Measurements from ENCODE around the gene PGLYRP1. TPM values are rescaled to one million over a fixed set of nuclear protein-coding genes. Genes with fewer than 3 reads are reported as not detected.

PGLYRP1 gene
- total RNA-seq, 2 experiments from 2014 or later = not detected

GRCh38 chr19:46015687-46016425, 7.0 kb downstream of the PGLYRP1 start:
- DNase-seq = peak; percentile 52
- intact Hi-C loops (cut with micrococcal nuclease) = loop anchor here (1.0 to 2.0 kb wide), 7 partner anchors 21 to 247 kb away; partner anchors contain the start of genes CCDC61, IRF2BP1, MYPOP and SIX5

GRCh38 chr19:46014941-46015686, 7.7 kb downstream of the PGLYRP1 start:
- CTCF ChIA-PET = no interaction called here
- DNase-seq = peak; percentile 70

More at GRCh38 chr19:46015687-46016425, 7.0 kb downstream of the PGLYRP1 start:
- CTCF ChIA-PET = interaction anchor here (2.0 kb wide), 1 partner anchor 10 kb away, joined by 7 read pairs; no protein-coding TSS in a partner anchor
- Mint-ChIP-seq H3K9me3 (no peaks in the 10 kb centered on the region), H3K27me3 (ENCODE audit: low read depth) (peaks cover 15% of the 10 kb centered on the region), H3K36me3 (ENCODE audit: low read depth) (peaks cover 5% of the 10 kb centered on the region), H3K4me1 (ENCODE audit: low read depth) (peaks cover 17% of the 10 kb centered on the region), H3K4me3 (peak overlapping the region; percentile 74), H3K27ac (no peak overlapping the region)

GRCh38 chr19:46014534-46014933, 8.3 kb downstream of the PGLYRP1 start:
- Mint-ChIP-seq H3K36me3 (ENCODE audit: low read depth) (peaks cover 17% of the 10 kb centered on the region), H3K4me3 (peak overlapping the region; percentile 32), H3K4me1 (ENCODE audit: low read depth) (peaks cover 17% of the 10 kb centered on the region), H3K27ac (no peak overlapping the region), H3K9me3 (no peaks in the 10 kb centered on the region), H3K27me3 (ENCODE audit: low read depth) (peaks cover 15% of the 10 kb centered on the region)
- DNase-seq = no peak
- CTCF ChIA-PET = no interaction called here
- intact Hi-C loops (cut with micrococcal nuclease) = no loop called here

More at GRCh38 chr19:46014941-46015686, 7.7 kb downstream of the PGLYRP1 start:
- Mint-ChIP-seq H3K9me3 (no peaks in the 10 kb centered on the region), H3K36me3 (ENCODE audit: low read depth) (peaks cover 11% of the 10 kb centered on the region), H3K4me3 (peak overlapping the region; percentile 49), H3K4me1 (ENCODE audit: low read depth) (peaks cover 17% of the 10 kb centered on the region), H3K27me3 (ENCODE audit: low read depth) (peaks cover 15% of the 10 kb centered on the region), H3K27ac (no peak overlapping the region)
- intact Hi-C loops (cut with micrococcal nuclease) = no loop called here

- DNase-seq = peak; percentile 77
- no peak overlapping the region for H3K4me3 Mint-ChIP-seq
- H3K27ac Mint-ChIP-seq = no peak overlapping the region
- H3K36me3 Mint-ChIP-seq (ENCODE audit: low read depth) = peaks cover 29% of the 10 kb centered on the region
- CTCF ChIA-PET = interaction anchor here (0.6 to 2.0 kb wide), 10 partner anchors 8 to 241 kb away, joined by 3 to 8 read pairs (median 3); partner anchors contain the start of genes CCDC61, FOXA3, SIX5 and SYMPK
- intact Hi-C loops (cut with micrococcal nuclease) = no loop called here
- peaks cover 5% of the 10 kb centered on the region for H3K4me1 Mint-ChIP-seq (ENCODE audit: low read depth)
- H3K27me3 Mint-ChIP-seq (ENCODE audit: low read depth) = peaks cover 6% of the 10 kb centered on the region
- no peaks in the 10 kb centered on the region for H3K9me3 Mint-ChIP-seq
These were observed 13.0 kb downstream of the PGLYRP1 start for GRCh38 chr19:46009530-46010510.

GRCh38 chr19:46006411-46006810, 16.4 kb downstream of the PGLYRP1 start:
- intact Hi-C loops (cut with micrococcal nuclease) = no loop called here
- CTCF ChIA-PET = interaction anchor here (0.6 to 1.5 kb wide), 3 partner anchors 11 to 1465 kb away, joined by 3 to 4 read pairs (median 3); partner anchors contain the start of gene CCDC61
- no peaks in the 10 kb centered on the region for H3K27me3 Mint-ChIP-seq (ENCODE audit: low read depth)
- peaks cover 26% of the 10 kb centered on the region for H3K36me3 Mint-ChIP-seq (ENCODE audit: low read depth)
- H3K4me1 Mint-ChIP-seq (ENCODE audit: low read depth) = peaks cover 2% of the 10 kb centered on the region
- H3K27ac Mint-ChIP-seq = no peak overlapping the region
- no peak overlapping the region for H3K4me3 Mint-ChIP-seq
- H3K9me3 Mint-ChIP-seq = no peaks in the 10 kb centered on the region
- DNase-seq = no peak

GRCh38 chr19:46002678-46003275, 20.1 kb downstream of the PGLYRP1 start:
- Mint-ChIP-seq H3K9me3 (no peaks in the 10 kb centered on the region), H3K4me3 (no peak overlapping the region), H3K36me3 (ENCODE audit: low read depth) (peaks cover 12% of the 10 kb centered on the region), H3K27ac (no peak overlapping the region), H3K4me1 (ENCODE audit: low read depth) (peaks cover 28% of the 10 kb centered on the region), H3K27me3 (ENCODE audit: low read depth) (peaks cover 3% of the 10 kb centered on the region)
- intact Hi-C loops (cut with micrococcal nuclease) = no loop called here
- DNase-seq = no peak
- CTCF ChIA-PET = interaction anchor here (0.6 kb wide), 1 partner anchor 185 kb away, joined by 3 read pairs; no protein-coding TSS in a partner anchor

- Mint-ChIP-seq H3K9me3 (no peaks in the 10 kb centered on the region), H3K4me3 (peak overlapping the region; percentile 59), H3K4me1 (ENCODE audit: low read depth) (peaks cover 35% of the 10 kb centered on the region), H3K27me3 (ENCODE audit: low read depth) (peaks cover 3% of the 10 kb centered on the region), H3K27ac (no peak overlapping the region), H3K36me3 (ENCODE audit: low read depth) (peaks cover 11% of the 10 kb centered on the region)
- intact Hi-C loops (cut with micrococcal nuclease) = no loop called here
- CTCF ChIA-PET = no interaction called here
- DNase-seq = peak; percentile 76
These were observed 22.2 kb downstream of the PGLYRP1 start for GRCh38 chr19:46000491-46001246.

- H3K36me3 Mint-ChIP-seq (ENCODE audit: low read depth) = peaks cover 6% of the 10 kb centered on the region
- H3K4me1 Mint-ChIP-seq (ENCODE audit: low read depth) = peaks cover 35% of the 10 kb centered on the region
- H3K27ac Mint-ChIP-seq = no peak overlapping the region
- no peaks in the 10 kb centered on the region for H3K9me3 Mint-ChIP-seq
- peak overlapping the region; percentile 19 for H3K4me3 Mint-ChIP-seq
- DNase-seq = peak; percentile 30
- peaks cover 3% of the 10 kb centered on the region for H3K27me3 Mint-ChIP-seq (ENCODE audit: low read depth)
- CTCF ChIA-PET = interaction anchor here (0.6 to 1.0 kb wide), 2 partner anchors 10 to 230 kb away, joined by 3 to 4 read pairs; partner anchors contain the start of gene SIX5
- intact Hi-C loops (cut with micrococcal nuclease) = no loop called here
These were observed 23.2 kb downstream of the PGLYRP1 start for GRCh38 chr19:45999653-46000121.

- Mint-ChIP-seq H3K27ac (no peak overlapping the region), H3K36me3 (ENCODE audit: low read depth) (peaks cover 6% of the 10 kb centered on the region)
- CTCF ChIA-PET = interaction anchor here (0.6 to 1.0 kb wide), 2 partner anchors 11 to 230 kb away, joined by 3 to 4 read pairs; partner anchors contain the start of gene SIX5
These were observed 24.0 kb downstream of the PGLYRP1 start for GRCh38 chr19:45998834-45999233.

GRCh38 chr19:45996933-45997332, 25.9 kb downstream of the PGLYRP1 start:
- Mint-ChIP-seq H3K9me3 (no peaks in the 10 kb centered on the region), H3K4me1 (ENCODE audit: low read depth) (peaks cover 35% of the 10 kb centered on the region), H3K27ac (no peak overlapping the region), H3K36me3 (ENCODE audit: low read depth) (peaks cover 6% of the 10 kb centered on the region), H3K4me3 (no peak overlapping the region), H3K27me3 (ENCODE audit: low read depth) (peaks cover 3% of the 10 kb centered on the region)
- CTCF ChIA-PET = interaction anchor here (1.8 kb wide), 1 partner anchor 69 kb away, joined by 4 read pairs; no protein-coding TSS in a partner anchor
- intact Hi-C loops (cut with micrococcal nuclease) = no loop called here
- DNase-seq = no peak

More at GRCh38 chr19:45998834-45999233, 24.0 kb downstream of the PGLYRP1 start:
- H3K4me1 Mint-ChIP-seq (ENCODE audit: low read depth) = peaks cover 35% of the 10 kb centered on the region
- intact Hi-C loops (cut with micrococcal nuclease) = no loop called here
- DNase-seq = no peak
- no peaks in the 10 kb centered on the region for H3K9me3 Mint-ChIP-seq
- H3K4me3 Mint-ChIP-seq = no peak overlapping the region
- peaks cover 3% of the 10 kb centered on the region for H3K27me3 Mint-ChIP-seq (ENCODE audit: low read depth)
